Suppressor macrophage (primary cell): Measurements from ENCODE around the gene GASK1A.

ENCODE experiments used
- DNase-seq, 4 experiments: peaks; one replicate each; pipeline ENCODE4 v3.0.0-alpha.2; 2020 to 2022

Gene GASK1A

GRCh38 chr3:43091481-43091880, 112.4 kb downstream of the GASK1A start:
- DNase-seq: no peak

DNA sequence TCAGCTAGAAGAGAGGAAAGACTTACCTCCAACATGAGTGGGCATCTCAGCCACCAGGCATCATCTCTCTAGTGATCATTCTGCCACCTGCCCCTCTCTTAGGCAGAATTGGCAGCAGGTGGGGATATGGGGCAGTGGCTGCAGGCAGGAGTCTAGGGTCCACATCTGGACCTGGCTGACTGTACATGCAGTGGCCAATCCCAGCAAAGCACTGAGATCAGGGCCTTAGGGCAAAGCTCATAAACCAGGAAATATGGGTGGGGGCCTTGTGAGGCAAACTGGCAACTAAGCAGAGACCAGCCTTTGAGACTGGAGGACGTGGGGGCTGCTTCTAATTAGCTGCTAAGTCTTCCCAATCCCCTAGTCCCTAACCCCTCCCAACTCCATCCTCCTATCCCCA, 113.9 kb downstream of the GASK1A start:
- no peak for DNase-seq

- no peak for DNase-seq
These were observed 114.9 kb downstream of the GASK1A start for GRCh38 chr3:43093974-43094373.

GRCh38 chr3:43094381-43094780, 115.3 kb downstream of the GASK1A start:
- no peak for DNase-seq

- DNase-seq: no peak
These were observed 115.7 kb downstream of the GASK1A start for GRCh38 chr3:43094851-43095250.

DNA sequence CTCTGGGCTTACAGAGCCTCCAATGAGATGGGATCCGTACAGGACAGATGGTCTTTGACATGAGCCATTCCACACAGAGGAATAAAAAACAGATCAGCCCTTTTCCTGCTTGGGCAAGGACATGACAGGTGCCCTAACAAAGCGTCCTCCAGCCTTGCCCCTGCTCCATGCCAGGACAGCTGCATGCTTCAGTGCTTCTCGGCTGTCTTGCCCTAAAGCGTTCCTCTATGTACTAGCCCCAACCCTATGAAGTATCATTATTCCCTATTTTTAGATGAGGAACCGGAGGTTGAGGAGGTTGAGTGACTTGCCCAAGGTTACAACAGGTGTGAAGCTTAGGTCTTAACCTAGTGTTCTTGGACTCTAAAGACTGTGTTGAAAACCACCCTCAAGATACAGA, 116.3 kb downstream of the GASK1A start:
- DNase-seq: no peak

GRCh38 chr3:43096761-43097160, 117.7 kb downstream of the GASK1A start:
- DNase-seq: no peak

- no peak for DNase-seq
These were observed 118.4 kb downstream of the GASK1A start for GRCh38 chr3:43097400-43098080.

GRCh38 chr3:43098761-43099160, 119.7 kb downstream of the GASK1A start:
- no peak for DNase-seq

- no peak for DNase-seq
These were observed 123.8 kb downstream of the GASK1A start for GRCh38 chr3:43102773-43103480.

GRCh38 chr3:43104039-43104438, 124.9 kb downstream of the GASK1A start:
- no peak for DNase-seq

DNA sequence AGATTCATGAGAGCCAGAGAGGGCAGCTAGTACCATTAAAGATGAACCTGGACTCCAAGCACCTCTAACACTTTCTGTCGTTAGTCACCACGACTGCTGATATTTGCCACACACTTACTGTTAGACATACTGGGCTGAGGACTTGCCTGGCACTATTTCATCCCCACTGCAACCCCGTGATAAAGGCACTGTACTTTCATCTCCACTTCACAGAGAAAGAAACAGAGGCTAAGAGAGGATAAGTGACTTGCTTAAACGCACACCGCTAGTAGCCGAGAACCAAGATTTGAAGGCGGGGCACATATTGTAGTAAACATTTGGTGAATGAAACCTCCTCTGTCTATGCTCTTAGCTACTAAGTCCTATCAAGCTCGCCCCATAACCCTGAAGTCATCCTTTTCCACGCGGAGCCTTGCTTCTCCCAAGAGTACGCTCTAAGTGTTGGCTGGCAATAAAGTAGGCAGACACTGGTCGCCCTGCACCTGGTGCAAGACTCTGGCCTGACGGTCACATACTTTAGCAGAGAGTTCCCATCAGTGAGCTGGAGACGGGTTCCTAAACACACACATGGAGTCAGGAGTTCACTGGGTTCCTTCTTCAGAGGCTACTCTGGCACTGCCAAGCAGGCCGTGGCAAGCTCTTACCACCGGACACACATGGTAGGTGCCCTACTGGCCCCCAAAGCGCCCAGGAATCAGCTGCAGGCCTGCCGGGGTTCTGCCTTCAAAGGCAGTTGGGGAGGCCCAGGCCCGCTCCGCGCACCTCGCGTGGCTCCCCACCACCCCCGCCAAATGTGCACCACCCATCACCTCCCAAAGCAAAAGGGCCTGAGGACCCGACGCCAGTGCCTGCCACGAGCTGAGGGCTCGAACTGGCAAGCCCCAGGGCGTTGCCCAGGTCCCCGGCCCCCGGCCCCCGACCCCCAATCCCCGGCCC, 125.8 kb downstream of the GASK1A start:
- peak in 2 of 4 experiments; percentile 2 to 13 for DNase-seq

- DNase-seq: peak; percentile 89 to 96 (median 93)
These were observed 126.6 kb downstream of the GASK1A start, which contains the start of gene POMGNT2 for GRCh38 chr3:43105596-43106292. POMGNT2 (minus strand) TSS chr3:43106079; CDS start chr3:43081431, 24,648 bp downstream.

- DNase-seq: no peak
These were observed 127.2 kb downstream of the GASK1A start for GRCh38 chr3:43106293-43106628.
